ENCODE measurements around the gene BRAP. TPM values are rescaled to one million over a fixed set of nuclear protein-coding genes. Genes with fewer than 3 reads are reported as not detected.
A peak's percentile ranks its signal among the peaks of the same experiment; 100 is the strongest.

BRAP gene
- total and polyA plus RNA-seq, 12 donors: 5.9 to 18.5 (median 14.4) TPM

GRCh38 chr12:111693818-111694217 is 8.1 kb upstream of the BRAP start:
- Histone ChIP-seq H3K27me3 (no peaks in the 10 kb centered on the region), H3K9me3 (no peaks in the 10 kb centered on the region), H3K36me3 (peaks cover 0 to 74% (median 43%) of the 10 kb centered on the region in 9 donors), H3K4me1 (peaks cover 0 to 9% (median 0%) of the 10 kb centered on the region in 9 donors), H3K4me3 (no peak overlapping the region), H3K27ac (peak overlapping the region in 7 of 10 donors; percentile 22 to 74 (median 51))
- 76 to 80% methylated on average over 5 of the region's 5 CpGs for WGBS, 2 donors
- intact Hi-C loops (cut with DNase I): no loop called here
- ATAC-seq (peak in 7 of 8 donors; percentile 49 to 89 (median 72)), DNase-seq (no peak)
- no peak for TF ChIP-seq CTCF (IDR thresholded peaks at IDR 0.05)

- no peak overlapping the region for H3K27ac ChIP-seq
- H3K4me3 ChIP-seq: no peak overlapping the region
- DNase-seq (no peak), ATAC-seq (no peak)
- H3K36me3 ChIP-seq: peaks cover 0 to 67% (median 36%) of the 10 kb centered on the region in 9 donors
- intact Hi-C loops (cut with DNase I): no loop called here
- H3K9me3 ChIP-seq: no peaks in the 10 kb centered on the region
- peaks cover 0 to 9% (median 0%) of the 10 kb centered on the region in 9 donors for H3K4me1 ChIP-seq
- peak in 1 of 9 donors; percentile 9 for TF ChIP-seq CTCF (IDR thresholded peaks at IDR 0.05)
- no peaks in the 10 kb centered on the region for H3K27me3 ChIP-seq
- 91% methylated on average over 15 of the region's 15 CpGs for whole genome bisulfite sequencing, 2 donors
Observed at GRCh38 chr12:111692575-111693210, 6.9 kb upstream of the BRAP start.

GRCh38 chr12:111691262-111691661 is 5.5 kb upstream of the BRAP start:
- Histone ChIP-seq H3K4me3 (no peak overlapping the region), H3K4me1 (peaks cover 0 to 23% (median 14%) of the 10 kb centered on the region in 9 donors), H3K9me3 (no peaks in the 10 kb centered on the region), H3K36me3 (peaks cover 0 to 52% (median 33%) of the 10 kb centered on the region in 9 donors), H3K27me3 (no peaks in the 10 kb centered on the region), H3K27ac (no peak overlapping the region)
- intact Hi-C loops (cut with DNase I): no loop called here
- WGBS, 2 donors: 96% methylated on average over 3 of the region's 3 CpGs
- DNase-seq (no peak), ATAC-seq (no peak)
- no peak for TF ChIP-seq CTCF (IDR thresholded peaks at IDR 0.05)

- H3K4me1 ChIP-seq: peaks cover 8 to 34% (median 29%) of the 10 kb centered on the region in 9 donors
- H3K36me3 ChIP-seq: peaks cover 0 to 19% (median 3%) of the 10 kb centered on the region in 9 donors
- no peak overlapping the region for H3K27ac ChIP-seq
- intact Hi-C loops (cut with DNase I): no loop called here
- no peaks in the 10 kb centered on the region for H3K9me3 ChIP-seq
- no peak for ATAC-seq
- WGBS, 2 donors: 92% methylated on average over 10 of the region's 10 CpGs
- H3K27me3 ChIP-seq: no peaks in the 10 kb centered on the region
- no peak for TF ChIP-seq CTCF (IDR thresholded peaks at IDR 0.05)
- H3K4me3 ChIP-seq: no peak overlapping the region
- no peak for DNase-seq
Observed at GRCh38 chr12:111687952-111688351, 2.2 kb upstream of the BRAP start.
